ENCODE data around the gene IGSF21.

The IGSF21 gene

GRCh38 chr1:18200136-18200717 lies 92.6 kb downstream of the IGSF21 start:
- no peak for DNase-seq (ENCODE audit: low read depth, low spot score)

DNA sequence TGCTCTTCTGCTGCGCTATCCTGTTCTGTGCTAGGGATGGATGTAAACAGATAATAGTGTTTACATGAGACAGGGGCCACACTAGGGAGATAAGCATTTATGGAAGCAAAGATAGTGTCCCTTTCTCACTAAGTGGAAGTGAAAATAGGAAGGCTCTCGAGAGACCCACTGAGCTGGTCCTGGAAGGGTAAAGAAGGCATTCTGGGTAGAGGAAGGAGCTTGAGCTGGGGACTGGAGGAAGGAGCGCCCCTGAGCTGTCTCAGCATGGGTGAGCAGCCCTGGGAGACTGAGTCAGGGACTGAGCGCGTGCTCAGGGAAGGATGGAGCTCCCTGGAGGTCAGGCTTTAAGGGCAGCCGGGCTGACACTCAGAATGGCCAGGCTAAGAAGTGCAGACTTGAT lies 93.3 kb downstream of the IGSF21 start:
- H3K9ac ChIP-seq (ENCODE audit: insufficient read length) = no peak overlapping the region
- H3K27ac ChIP-seq = no peak overlapping the region
- H3K36me3 ChIP-seq (ENCODE audit: insufficient read depth, low read length) = no peaks in the 10 kb centered on the region
- H3K4me3 ChIP-seq = no peak overlapping the region
- TF ChIP-seq EZH2 (IDR thresholded peaks at IDR 0.05) (no peak), POLR2AphosphoS5 (IDR thresholded peaks at IDR 0.05; ENCODE audit: borderline replicate concordance, low read depth, low read length) (no peak), FOXP2 (optimal IDR thresholded peaks at IDR 0.05; ENCODE audit: control extremely low read depth, extremely low read length, insufficient read depth) (no peak)
- DNase-seq (ENCODE audit: low read depth, low spot score) = no peak
- no peaks in the 10 kb centered on the region for H3K9me3 ChIP-seq (ENCODE audit: low read depth, low read length)

More at GRCh38 chr1:18200136-18200717, 92.6 kb downstream of the IGSF21 start:
- no peak overlapping the region for H3K9ac ChIP-seq (ENCODE audit: insufficient read length)
- H3K36me3 ChIP-seq (ENCODE audit: insufficient read depth, low read length) = no peaks in the 10 kb centered on the region
- no peaks in the 10 kb centered on the region for H3K9me3 ChIP-seq (ENCODE audit: low read depth, low read length)
- no peak for TF ChIP-seq FOXP2 (optimal IDR thresholded peaks at IDR 0.05; ENCODE audit: control extremely low read depth, extremely low read length, insufficient read depth)
- TF ChIP-seq EZH2 (IDR thresholded peaks at IDR 0.05) = no peak
- TF ChIP-seq POLR2AphosphoS5 (IDR thresholded peaks at IDR 0.05; ENCODE audit: borderline replicate concordance, low read depth, low read length) = no peak
- H3K27ac ChIP-seq = no peak overlapping the region
- H3K4me3 ChIP-seq = no peak overlapping the region

DNA sequence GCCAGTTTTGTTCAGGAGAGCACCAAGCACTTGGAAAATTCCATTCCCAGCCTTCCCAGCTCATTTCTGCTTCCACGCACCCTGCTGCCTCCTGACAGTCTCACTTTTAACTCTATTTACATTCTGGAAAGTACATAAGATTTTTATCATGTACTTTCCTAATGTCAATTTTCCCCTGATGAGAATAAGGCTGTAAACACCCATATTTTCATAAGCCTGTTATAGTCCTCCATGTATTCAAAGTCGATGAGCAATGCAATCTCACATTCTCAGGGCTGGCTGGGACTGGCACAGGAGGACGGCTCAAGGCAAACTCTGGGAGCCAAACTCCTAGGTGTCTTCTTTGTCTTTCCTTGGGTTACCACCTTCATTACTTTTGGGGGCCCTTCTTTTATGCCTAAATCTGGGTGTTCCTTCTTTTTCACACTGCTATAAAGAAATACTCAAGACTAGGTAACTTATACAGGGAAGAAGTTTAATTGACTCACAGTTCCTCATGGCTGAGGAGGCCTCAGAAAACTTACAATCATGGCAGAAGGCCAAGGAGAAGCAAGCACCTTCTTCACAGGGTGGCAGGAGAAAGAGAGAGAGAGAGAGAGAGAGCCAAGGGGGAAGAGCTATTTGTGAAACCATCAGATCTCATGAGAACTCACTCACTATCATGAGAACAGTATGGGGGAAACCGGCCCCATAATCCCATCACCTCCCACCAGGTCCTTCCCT lies 94.6 kb downstream of the IGSF21 start:
- DNase-seq (ENCODE audit: low read depth, low spot score) = no peak
- Histone ChIP-seq H3K36me3 (ENCODE audit: insufficient read depth, low read length) (no peaks in the 10 kb centered on the region), H3K9me3 (ENCODE audit: low read depth, low read length) (no peaks in the 10 kb centered on the region), H3K4me3 (no peak overlapping the region), H3K27ac (no peak overlapping the region), H3K9ac (ENCODE audit: insufficient read length) (no peak overlapping the region)
- TF ChIP-seq FOXP2 (optimal IDR thresholded peaks at IDR 0.05; ENCODE audit: control extremely low read depth, extremely low read length, insufficient read depth) (no peak), EZH2 (IDR thresholded peaks at IDR 0.05) (no peak), POLR2AphosphoS5 (IDR thresholded peaks at IDR 0.05; ENCODE audit: borderline replicate concordance, low read depth, low read length) (no peak)

DNA sequence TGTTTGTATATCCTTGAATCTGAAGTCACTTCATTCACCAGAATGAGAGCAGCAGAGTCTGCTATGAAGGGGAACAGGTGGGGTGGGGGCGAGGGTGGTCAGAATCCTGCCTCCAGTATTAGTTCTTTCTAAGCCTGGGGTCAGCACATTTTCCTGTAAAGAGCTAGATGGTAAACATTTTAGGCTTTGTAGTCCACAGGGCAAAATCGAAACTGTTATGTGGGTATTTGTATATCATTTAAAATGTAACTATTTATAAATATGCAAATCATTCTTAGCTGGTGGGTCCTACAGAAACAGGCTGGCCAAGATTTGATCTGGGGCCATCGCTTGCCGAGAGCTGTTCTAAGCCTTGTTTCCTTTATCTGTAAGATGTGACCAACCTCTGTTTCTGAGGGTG lies 96.0 kb downstream of the IGSF21 start:
- H3K4me3 ChIP-seq = no peak overlapping the region
- no peaks in the 10 kb centered on the region for H3K36me3 ChIP-seq (ENCODE audit: insufficient read depth, low read length)
- H3K9me3 ChIP-seq (ENCODE audit: low read depth, low read length) = no peaks in the 10 kb centered on the region
- DNase-seq (ENCODE audit: low read depth, low spot score) = no peak
- H3K9ac ChIP-seq (ENCODE audit: insufficient read length) = no peak overlapping the region
- H3K27ac ChIP-seq = no peak overlapping the region
- no peak for TF ChIP-seq EZH2 (IDR thresholded peaks at IDR 0.05)

DNA sequence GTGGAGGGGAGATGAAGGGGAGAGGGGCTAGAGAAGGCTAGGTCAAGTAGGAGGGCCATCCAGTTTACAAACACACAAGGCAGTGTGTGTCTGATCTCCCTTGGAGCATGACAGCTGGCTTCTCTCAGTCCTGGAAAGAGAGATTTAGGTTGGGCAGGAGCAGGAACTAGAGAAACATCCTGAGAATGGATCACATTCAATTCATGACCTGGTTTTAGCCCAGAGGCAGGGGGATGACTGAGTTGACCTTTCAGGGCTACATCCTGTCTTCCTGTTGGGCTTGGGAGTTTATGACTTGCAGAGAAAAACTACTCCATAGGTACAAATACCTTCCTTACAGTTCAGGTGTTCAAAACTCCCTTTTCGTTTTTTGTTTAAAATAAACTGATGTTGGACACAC lies 97.0 kb downstream of the IGSF21 start:
- no peaks in the 10 kb centered on the region for H3K36me3 ChIP-seq (ENCODE audit: insufficient read depth, low read length)
- no peak overlapping the region for H3K9ac ChIP-seq (ENCODE audit: insufficient read length)
- no peak overlapping the region for H3K4me3 ChIP-seq
- no peak overlapping the region for H3K27ac ChIP-seq
- TF ChIP-seq EZH2 (IDR thresholded peaks at IDR 0.05) (no peak), POLR2AphosphoS5 (IDR thresholded peaks at IDR 0.05; ENCODE audit: borderline replicate concordance, low read depth, low read length) (no peak), FOXP2 (optimal IDR thresholded peaks at IDR 0.05; ENCODE audit: control extremely low read depth, extremely low read length, insufficient read depth) (no peak)
- no peak for DNase-seq (ENCODE audit: low read depth, low spot score)
- H3K9me3 ChIP-seq (ENCODE audit: low read depth, low read length) = no peaks in the 10 kb centered on the region

DNA sequence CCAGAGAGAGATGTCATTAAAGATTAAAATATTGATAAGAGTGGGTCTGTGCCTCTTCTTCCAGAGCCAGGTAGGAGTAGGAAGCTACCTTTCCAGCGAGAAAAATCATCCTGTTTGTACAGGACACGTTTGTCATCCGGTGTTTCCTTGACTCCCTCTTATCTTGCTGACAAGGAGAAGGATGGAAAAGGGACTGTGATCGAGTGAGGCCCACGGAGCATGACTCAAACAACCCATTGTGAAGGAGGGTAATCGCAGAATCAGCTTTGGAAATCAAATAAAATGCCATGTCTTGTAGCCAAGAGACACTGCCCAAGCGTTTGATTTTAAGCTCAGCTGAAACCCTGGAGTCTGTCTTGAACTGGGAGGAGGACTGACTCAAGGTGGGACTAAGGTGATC lies 97.7 kb downstream of the IGSF21 start:
- no peak for DNase-seq (ENCODE audit: low read depth, low spot score)

GRCh38 chr1:18211764-18212163 lies 104.2 kb downstream of the IGSF21 start:
- no peak overlapping the region for H3K4me3 ChIP-seq
- H3K9ac ChIP-seq (ENCODE audit: insufficient read length) = no peak overlapping the region
- DNase-seq (ENCODE audit: low read depth, low spot score) = no peak
- no peaks in the 10 kb centered on the region for H3K9me3 ChIP-seq (ENCODE audit: low read depth, low read length)
- H3K36me3 ChIP-seq (ENCODE audit: insufficient read depth, low read length) = no peaks in the 10 kb centered on the region
- no peak for TF ChIP-seq FOXP2 (optimal IDR thresholded peaks at IDR 0.05; ENCODE audit: control extremely low read depth, extremely low read length, insufficient read depth)
- TF ChIP-seq POLR2AphosphoS5 (IDR thresholded peaks at IDR 0.05; ENCODE audit: borderline replicate concordance, low read depth, low read length) = no peak
- TF ChIP-seq EZH2 (IDR thresholded peaks at IDR 0.05) = no peak
- no peak overlapping the region for H3K27ac ChIP-seq

More for the DNA sequence above, 97.7 kb downstream of the IGSF21 start:
- TF ChIP-seq FOXP2 (optimal IDR thresholded peaks at IDR 0.05; ENCODE audit: control extremely low read depth, extremely low read length, insufficient read depth) (no peak), EZH2 (IDR thresholded peaks at IDR 0.05) (no peak), POLR2AphosphoS5 (IDR thresholded peaks at IDR 0.05; ENCODE audit: borderline replicate concordance, low read depth, low read length) (no peak)
- H3K9ac ChIP-seq (ENCODE audit: insufficient read length) = no peak overlapping the region
- H3K9me3 ChIP-seq (ENCODE audit: low read depth, low read length) = no peaks in the 10 kb centered on the region
- H3K27ac ChIP-seq = no peak overlapping the region
- no peak overlapping the region for H3K4me3 ChIP-seq
- H3K36me3 ChIP-seq (ENCODE audit: insufficient read depth, low read length) = no peaks in the 10 kb centered on the region

DNA sequence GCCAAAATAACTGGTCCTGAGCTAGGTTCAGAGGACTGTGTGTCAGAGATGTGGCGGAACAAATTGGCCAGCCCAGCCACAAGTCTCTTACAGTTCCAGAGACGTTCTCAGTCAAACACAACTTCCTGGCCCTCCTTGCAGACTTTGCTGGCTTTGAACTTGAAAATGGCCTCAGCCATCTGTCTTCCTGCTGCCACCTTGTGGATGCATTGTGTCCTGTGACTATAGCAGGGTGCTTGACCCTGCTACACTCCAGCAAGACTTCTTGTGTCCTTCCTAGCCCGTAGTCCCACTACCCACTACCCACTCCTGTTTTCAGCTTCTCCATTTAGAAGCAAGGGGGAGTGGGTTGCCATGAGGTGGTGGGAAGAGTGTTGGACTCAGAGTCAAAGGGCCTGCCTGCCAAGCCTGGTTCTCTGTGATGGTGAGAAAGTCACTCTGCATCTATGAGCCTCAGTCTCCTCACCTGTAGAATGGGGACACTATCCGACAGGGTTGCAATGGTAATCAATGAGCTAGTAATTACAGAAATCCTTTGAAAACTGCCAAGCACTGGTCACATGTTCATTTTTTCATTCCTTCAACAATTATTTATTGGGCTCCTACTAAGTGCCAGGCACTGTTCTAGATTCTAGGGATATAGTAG lies 109.9 kb downstream of the IGSF21 start:
- Histone ChIP-seq H3K9ac (ENCODE audit: insufficient read length) (no peak overlapping the region), H3K36me3 (ENCODE audit: insufficient read depth, low read length) (no peaks in the 10 kb centered on the region), H3K27ac (no peak overlapping the region), H3K9me3 (ENCODE audit: low read depth, low read length) (no peaks in the 10 kb centered on the region), H3K4me3 (no peak overlapping the region)
- no peak for DNase-seq (ENCODE audit: low read depth, low spot score)
- TF ChIP-seq EZH2 (IDR thresholded peaks at IDR 0.05) = no peak
- TF ChIP-seq FOXP2 (optimal IDR thresholded peaks at IDR 0.05; ENCODE audit: control extremely low read depth, extremely low read length, insufficient read depth) = no peak
- no peak for TF ChIP-seq POLR2AphosphoS5 (IDR thresholded peaks at IDR 0.05; ENCODE audit: borderline replicate concordance, low read depth, low read length)

All from SK-N-MC (cell line).